ENCODE measurements around the gene RASA3. TPM values are rescaled to one million over a fixed set of nuclear protein-coding genes. Genes with fewer than 3 reads are reported as not detected.

The RASA3 gene
- total and polyA plus RNA-seq, 2 of the 4 experiments (the other 2 are of a cell fraction): 21.0 to 31.4 TPM

GRCh38 chr13:113962975-113963374 lies 169.4 kb downstream of the RASA3 start:
- POLR2A ChIA-PET (ENCODE audit: unreplicated experiment): no interaction called here
- no peaks in the 10 kb centered on the region for H3K9me1 ChIP-seq (ENCODE audit: insufficient read depth, low read length)
- TF ChIP-seq MAFK (IDR thresholded peaks at IDR 0.05; ENCODE audit: low read depth, low read length) (no peak), ELK1 (IDR thresholded peaks at IDR 0.05; ENCODE audit: borderline replicate concordance, low read depth, low read length) (no peak), RFX5 (IDR thresholded peaks at IDR 0.05; ENCODE audit: low read depth, low read length) (no peak), CTCF (conservative IDR thresholded peaks at IDR 0.05; ENCODE audit: low read depth, low read length) (no peak), CEBPB (IDR thresholded peaks at IDR 0.05; ENCODE audit: low read depth, low read length) (no peak), BHLHE40 (IDR thresholded peaks at IDR 0.05; ENCODE audit: low read depth, low read length) (no peak), RCOR1 (IDR thresholded peaks at IDR 0.05; ENCODE audit: insufficient replicate concordance, low read length) (no peak), CHD1 (IDR thresholded peaks at IDR 0.05; ENCODE audit: low read depth, low read length) (no peak), NFE2L2 (IDR thresholded peaks at IDR 0.05; ENCODE audit: low read depth, low read length) (no peak), SMC3 (IDR thresholded peaks at IDR 0.05; ENCODE audit: low read depth, low read length) (no peak), POLR2A (IDR thresholded peaks at IDR 0.05; ENCODE audit: low read depth, low read length) (no peak), FOS (IDR thresholded peaks at IDR 0.05; ENCODE audit: low read depth, low read length) (no peak), MXI1 (IDR thresholded peaks at IDR 0.05; ENCODE audit: borderline replicate concordance, low read depth, low read length) (no peak), USF2 (IDR thresholded peaks at IDR 0.05; ENCODE audit: low read depth, low read length) (no peak), MAZ (IDR thresholded peaks at IDR 0.05; ENCODE audit: borderline replicate concordance, low read depth, low read length) (no peak), RAD21 (IDR thresholded peaks at IDR 0.05; ENCODE audit: low read length) (no peak)

More at GRCh38 chr13:113962975-113963374, 169.4 kb downstream of the RASA3 start:
- Histone ChIP-seq H3K56ac (ENCODE audit: extremely low read depth, insufficient read depth, low read length) (no peak overlapping the region), H3K4me1 (ENCODE audit: control insufficient read depth, insufficient read depth, low read length) (no peaks in the 10 kb centered on the region), H2AFZ (replicated peaks; ENCODE audit: low read length, poor library complexity) (no peak overlapping the region), H4K8ac (ENCODE audit: low read depth in 2 of 2, low read length in 2 of 2) (no peak overlapping the region), H3K14ac (replicated peaks; ENCODE audit: low read depth, low read length) (no peak overlapping the region), H3K4me3 (ENCODE audit: insufficient read depth, low read depth, low read length) (no peak overlapping the region), H4K5ac (ENCODE audit: low read depth, low read length) (no peak overlapping the region), H3K4me2 (ENCODE audit: low read depth, low read length) (no peak overlapping the region), H2BK120ac (ENCODE audit: low read depth, low read length) (no peak overlapping the region), H3K4ac (ENCODE audit: low read depth, low read length) (no peak overlapping the region), H2BK5ac (ENCODE audit: low read depth, low read length, poor library complexity, severe bottlenecking) (no peak overlapping the region), H2AK9ac (replicated peaks; ENCODE audit: low read depth, low read length, poor library complexity) (no peak overlapping the region), H2BK20ac (ENCODE audit: low read depth, low read length) (no peak overlapping the region), H3K27ac (ENCODE audit: insufficient read depth, low read length) (no peak overlapping the region), H3K9ac (ENCODE audit: low read depth, low read length) (no peak overlapping the region), H3K36me3 (ENCODE audit: control insufficient read depth, insufficient read depth, low read length) (peaks cover 21% of the 10 kb centered on the region), H4K20me1 (ENCODE audit: insufficient read depth, low read length) (no peaks in the 10 kb centered on the region), H3K9me3 (ENCODE audit: control insufficient read depth, insufficient read depth, low read length) (peaks cover 11% of the 10 kb centered on the region), H4K91ac (ENCODE audit: insufficient read depth, low read depth, low read length) (no peak overlapping the region), H3K23ac (ENCODE audit: low read depth, low read length) (no peak overlapping the region), H2BK15ac (ENCODE audit: low read depth, low read length) (no peak overlapping the region), H3K27me3 (ENCODE audit: control insufficient read depth, insufficient read depth, low read length) (no peaks in the 10 kb centered on the region), H3K79me1 (ENCODE audit: low read depth in 1 of 2, low read length in 2 of 2) (peaks cover 0 to 5% of the 10 kb centered on the region in 2 experiments; a peak in 1 of 4 replicates), H2AK5ac (ENCODE audit: low read depth, low read length) (no peak overlapping the region), H3K18ac (ENCODE audit: low read depth, low read length) (no peak overlapping the region)
- in situ Hi-C loops (cut with MboI; ENCODE audit: low sequenced_read_pairs): no loop called here
- DNase-seq (no peak), ATAC-seq (ENCODE audit: low read depth) (no peak)
- CTCF ChIA-PET: no interaction called here
- no TSS peak for BruUV-seq (replicated peaks)
- dilution Hi-C loops (cut with HindIII; ENCODE audit: low sequenced_read_pairs, unreplicated experiment): no loop called here
- WGBS, 2 experiments (ENCODE audit: extremely low coverage in 2 of 2, insufficient read length in 1 of 2): 91% methylated on average over 12 of the region's 17 CpGs; no CpG with 5 or more reads in 1 of the 2 experiments
- intact Hi-C loops (cut with micrococcal nuclease): no loop called here

Measured in IMR-90 (cell line).